ENCODE measurements around the gene PRRG4.

DNA sequence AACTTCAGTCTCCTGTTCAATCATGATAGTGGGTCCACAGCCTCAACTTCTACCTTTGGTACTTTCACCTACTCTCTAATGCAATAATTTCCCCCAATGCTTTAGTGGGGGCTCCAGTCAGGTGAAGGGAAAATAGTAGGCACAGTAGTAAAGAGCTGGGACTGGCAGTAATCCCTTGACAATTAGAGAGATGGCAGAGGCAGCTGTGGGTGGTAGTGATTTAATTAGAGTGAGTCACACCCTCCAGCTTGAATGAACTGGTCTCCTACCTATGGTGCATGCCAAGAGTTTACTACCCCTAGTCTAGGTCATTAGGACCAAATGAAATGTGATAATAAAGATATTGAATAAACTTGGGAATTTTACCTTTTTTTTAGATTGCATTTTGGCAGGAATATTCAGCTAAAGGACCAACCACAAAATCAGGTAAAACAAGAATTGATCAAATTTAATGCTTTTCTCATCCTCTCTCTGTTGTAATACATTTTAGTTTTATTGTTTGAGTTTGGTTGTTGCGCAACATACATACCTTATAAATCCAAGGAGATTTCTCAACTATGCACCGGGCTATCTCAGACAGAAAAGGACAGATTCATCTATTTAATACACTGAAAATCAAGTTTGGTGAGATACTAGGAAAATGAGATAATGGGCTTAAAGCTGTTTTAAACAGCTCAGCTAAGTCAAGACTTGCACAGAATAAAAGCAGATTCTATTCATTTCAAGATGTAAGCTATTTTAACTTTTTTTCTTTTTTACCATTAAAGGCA is 9.0 kb downstream of the PRRG4 start:
- TF ChIP-seq, protein P1, sequence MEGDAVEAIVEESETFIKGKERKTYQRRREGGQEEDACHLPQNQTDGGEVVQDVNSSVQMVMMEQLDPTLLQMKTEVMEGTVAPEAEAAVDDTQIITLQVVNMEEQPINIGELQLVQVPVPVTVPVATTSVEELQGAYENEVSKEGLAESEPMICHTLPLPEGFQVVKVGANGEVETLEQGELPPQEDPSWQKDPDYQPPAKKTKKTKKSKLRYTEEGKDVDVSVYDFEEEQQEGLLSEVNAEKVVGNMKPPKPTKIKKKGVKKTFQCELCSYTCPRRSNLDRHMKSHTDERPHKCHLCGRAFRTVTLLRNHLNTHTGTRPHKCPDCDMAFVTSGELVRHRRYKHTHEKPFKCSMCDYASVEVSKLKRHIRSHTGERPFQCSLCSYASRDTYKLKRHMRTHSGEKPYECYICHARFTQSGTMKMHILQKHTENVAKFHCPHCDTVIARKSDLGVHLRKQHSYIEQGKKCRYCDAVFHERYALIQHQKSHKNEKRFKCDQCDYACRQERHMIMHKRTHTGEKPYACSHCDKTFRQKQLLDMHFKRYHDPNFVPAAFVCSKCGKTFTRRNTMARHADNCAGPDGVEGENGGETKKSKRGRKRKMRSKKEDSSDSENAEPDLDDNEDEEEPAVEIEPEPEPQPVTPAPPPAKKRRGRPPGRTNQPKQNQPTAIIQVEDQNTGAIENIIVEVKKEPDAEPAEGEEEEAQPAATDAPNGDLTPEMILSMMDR (conservative IDR thresholded peaks at IDR 0.05; ENCODE audit: low read depth, low read length): no peak
- TF ChIP-seq, protein P2, sequence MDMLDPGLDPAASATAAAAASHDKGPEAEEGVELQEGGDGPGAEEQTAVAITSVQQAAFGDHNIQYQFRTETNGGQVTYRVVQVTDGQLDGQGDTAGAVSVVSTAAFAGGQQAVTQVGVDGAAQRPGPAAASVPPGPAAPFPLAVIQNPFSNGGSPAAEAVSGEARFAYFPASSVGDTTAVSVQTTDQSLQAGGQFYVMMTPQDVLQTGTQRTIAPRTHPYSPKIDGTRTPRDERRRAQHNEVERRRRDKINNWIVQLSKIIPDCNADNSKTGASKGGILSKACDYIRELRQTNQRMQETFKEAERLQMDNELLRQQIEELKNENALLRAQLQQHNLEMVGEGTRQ (IDR thresholded peaks at IDR 0.05; ENCODE audit: low read depth, low read length): no peak
- TF ChIP-seq BHLHE40 (IDR thresholded peaks at IDR 0.05; ENCODE audit: low read depth, low read length): no peak
- TF ChIP-seq RFX5 (IDR thresholded peaks at IDR 0.05; ENCODE audit: low read depth, low read length): no peak
- TF ChIP-seq SMC3 (IDR thresholded peaks at IDR 0.05; ENCODE audit: low read depth, low read length): no peak
- TF ChIP-seq POLR2A (IDR thresholded peaks at IDR 0.05; ENCODE audit: low read depth, low read length): no peak
- no peak for TF ChIP-seq MAFK (IDR thresholded peaks at IDR 0.05; ENCODE audit: low read depth, low read length)
- TF ChIP-seq CHD1 (IDR thresholded peaks at IDR 0.05; ENCODE audit: low read depth, low read length): no peak
- no peak for TF ChIP-seq MAZ (IDR thresholded peaks at IDR 0.05; ENCODE audit: borderline replicate concordance, low read depth, low read length)
- peak; percentile 96 for TF ChIP-seq CEBPB (IDR thresholded peaks at IDR 0.05; ENCODE audit: low read depth, low read length)
- no peak for TF ChIP-seq MXI1 (IDR thresholded peaks at IDR 0.05; ENCODE audit: borderline replicate concordance, low read depth, low read length)
- no peak for TF ChIP-seq NFE2L2 (IDR thresholded peaks at IDR 0.05; ENCODE audit: low read depth, low read length)
- TF ChIP-seq RAD21 (IDR thresholded peaks at IDR 0.05; ENCODE audit: low read length): no peak

Data from IMR-90 (cell line).